Liver (tissue), 9 donors: ENCODE measurements around the gene TPRG1L. TPM values are rescaled to one million over a fixed set of nuclear protein-coding genes. Genes with fewer than 3 reads are reported as not detected.

ENCODE experiments used
- DNase-seq: peaks from one replicate; pipeline ENCODE4 v3.0.0-alpha.2; 2017; ENCODE audit warnings: low spot score
- H3K27ac ChIP-seq, 2 donors: one replicate each; pipeline ENCODE4 v1.7.0; 2013; ENCODE audit warnings: inconsistent platforms in 2 of 2, low read length in 2 of 2, control low read depth in 1 of 2, low read depth in 1 of 2, mild to moderate bottlenecking in 1 of 2
- H3K27me3 ChIP-seq, 4 donors: one replicate each; pipeline versions ENCODE4 v1.6.1 to v1.7.0; 2013; ENCODE audit warnings: low read length in 3 of 4, inconsistent platforms in 1 of 4, mild to moderate bottlenecking in 1 of 4, moderate library complexity in 1 of 4; ENCODE audit not compliant: control insufficient read depth in 4 of 4, insufficient read depth in 4 of 4
- H3K36me3 ChIP-seq, 4 donors: one replicate each; pipeline versions ENCODE4 v1.6.1 to v1.7.0; 2013; ENCODE audit warnings: low read length in 3 of 4, mild to moderate bottlenecking in 3 of 4, low read depth in 1 of 4, moderate library complexity in 1 of 4; ENCODE audit not compliant: control insufficient read depth in 4 of 4, insufficient read depth in 3 of 4
- H3K4me1 ChIP-seq, 4 donors: one replicate each; pipeline versions ENCODE4 v1.6.1 to v1.7.0; 2013; ENCODE audit warnings: low read length in 3 of 4, mild to moderate bottlenecking in 3 of 4, moderate library complexity in 1 of 4; ENCODE audit not compliant: control insufficient read depth in 4 of 4, insufficient read depth in 4 of 4
- H3K4me3 ChIP-seq, 3 donors: one replicate each; pipeline versions ENCODE4 v1.6.1 to v1.7.0; 2013; ENCODE audit warnings: low read length in 3 of 3, control low read depth in 1 of 3, low read depth in 1 of 3, mild to moderate bottlenecking in 1 of 3
- H3K9ac ChIP-seq, 2 donors: one replicate each; pipeline ENCODE4 v1.7.0; 2013; ENCODE audit warnings: low read length in 2 of 2, mild to moderate bottlenecking in 2 of 2, moderate library complexity in 2 of 2, control low read depth in 1 of 2, low read depth in 1 of 2
- H3K9me3 ChIP-seq, 4 donors: one replicate each; pipeline versions ENCODE4 v1.6.1 to v1.7.0; 2013; ENCODE audit warnings: low read length in 3 of 4; ENCODE audit not compliant: control insufficient read depth in 4 of 4
- EGR1 ChIP-seq, 2 donors: IDR thresholded peaks; 2 replicates each; pipeline ENCODE4 v1.6.1; 2016 to 2018; ENCODE audit warnings: antibody characterized with exemption in 2 of 2, low read depth in 2 of 2
- FOXA1 ChIP-seq: IDR thresholded peaks from 2 replicates; pipeline ENCODE4 v1.6.1; 2016; ENCODE audit warnings: antibody characterized with exemption
- FOXA2 ChIP-seq: IDR thresholded peaks from 2 replicates; pipeline ENCODE4 v1.6.1; 2016; ENCODE audit warnings: antibody characterized with exemption
- GABPA ChIP-seq, 2 donors: IDR thresholded peaks in 1 of 2; conservative IDR thresholded peaks in 1 of 2; 2 replicates each; pipeline ENCODE4 v1.6.1; 2016; ENCODE audit warnings: antibody characterized with exemption in 2 of 2, mild to moderate bottlenecking in 1 of 2, moderate library complexity in 1 of 2
- HNF4A ChIP-seq, 2 donors: conservative IDR thresholded peaks; 2 replicates each; pipeline ENCODE4 v1.6.1; 2016; ENCODE audit warnings: antibody characterized with exemption in 2 of 2, mild to moderate bottlenecking in 2 of 2
- HNF4G ChIP-seq: IDR thresholded peaks from 2 replicates; pipeline ENCODE4 v1.6.1; 2016; ENCODE audit warnings: antibody characterized with exemption
- JUND ChIP-seq, 2 donors: IDR thresholded peaks; 2 replicates each; pipeline ENCODE4 v1.6.1; 2016; ENCODE audit warnings: antibody characterized with exemption in 2 of 2
- NR2F2 ChIP-seq: IDR thresholded peaks from 2 replicates; pipeline ENCODE4 v1.6.1; 2016; ENCODE audit warnings: antibody characterized with exemption
- RAD21 ChIP-seq, 2 donors: IDR thresholded peaks; 2 replicates each; pipeline ENCODE4 v1.6.1; 2016; ENCODE audit warnings: antibody characterized with exemption in 2 of 2, mild to moderate bottlenecking in 2 of 2
- RXRA ChIP-seq, 2 donors: IDR thresholded peaks; 2 replicates each; pipeline ENCODE4 v1.6.1; 2017 to 2018; ENCODE audit warnings: antibody characterized with exemption in 2 of 2, mild to moderate bottlenecking in 1 of 2
- SP1 ChIP-seq: IDR thresholded peaks from 2 replicates; pipeline ENCODE4 v1.6.1; 2018; ENCODE audit warnings: antibody characterized with exemption, mild to moderate bottlenecking
- TAF1 ChIP-seq: conservative IDR thresholded peaks from 2 replicates; pipeline ENCODE4 v1.6.1; 2016; ENCODE audit warnings: antibody characterized with exemption, mild to moderate bottlenecking
- YY1 ChIP-seq: IDR thresholded peaks from 2 replicates; pipeline ENCODE4 v1.6.1; 2016; ENCODE audit warnings: antibody characterized with exemption, mild to moderate bottlenecking
- WGBS: extraction: QIAGEN DNeasy Blood & Tissue Kit; methylation state at CpG from one replicate; pipeline ENCODE4 v1.1.7; 2013; 5-methylcytosine and 5-hydroxymethylcytosine counted together
- polyA plus RNA-seq, 2 donors: library from polyadenylated mRNA; stranded (reverse) in 1 of 2; unstranded in 1 of 2; fragments of 200-250 nt in 1 of 2; fragments of >200 nt in 1 of 2; fragmentation: Nextera tagmentation in 1 of 2; extraction: Ambion mirVana in 1 of 2; gene quantifications; one replicate each; pipeline versions ENCODE4 v1.2.1 to v1.2.3, GENCODE V29; 2013 to 2015
- total RNA-seq, 2 donors: library from RNA; depleted of rRNA; stranded (reverse); fragments of >200 nt; gene quantifications; one replicate each; pipeline ENCODE4 v1.2.3, GENCODE V29; 2014
- TF ChIP-seq, protein P1 (sequence below): IDR thresholded peaks from 2 replicates; pipeline ENCODE4 v1.6.1; 2016; ENCODE audit warnings: antibody characterized with exemption, mild to moderate bottlenecking
- TF ChIP-seq, protein P2 (sequence below): IDR thresholded peaks from 2 replicates; pipeline ENCODE4 v1.6.1; 2016; ENCODE audit warnings: antibody characterized with exemption
- TF ChIP-seq, protein P3 (sequence below): IDR thresholded peaks from 2 replicates; pipeline ENCODE4 v1.6.1; 2016; ENCODE audit warnings: antibody characterized with exemption
- TF ChIP-seq, protein P4 (sequence below): fragments of 150-350 bp; IDR thresholded peaks from 2 replicates; pipeline ENCODE4 v1.5.1; 2017; ENCODE audit warnings: improper control_type of control experiment, low read depth, low read length; ENCODE audit not compliant: missing input control
- donor health status: healthy.
- donor health status: healthy.
- donor health status: healthy.
- donor health status: healthy.
- donor health status: healthy.

TPRG1L gene
- total and polyA plus RNA-seq, 4 donors: 29.3 to 51.0 (median 43.9) TPM

DNA sequence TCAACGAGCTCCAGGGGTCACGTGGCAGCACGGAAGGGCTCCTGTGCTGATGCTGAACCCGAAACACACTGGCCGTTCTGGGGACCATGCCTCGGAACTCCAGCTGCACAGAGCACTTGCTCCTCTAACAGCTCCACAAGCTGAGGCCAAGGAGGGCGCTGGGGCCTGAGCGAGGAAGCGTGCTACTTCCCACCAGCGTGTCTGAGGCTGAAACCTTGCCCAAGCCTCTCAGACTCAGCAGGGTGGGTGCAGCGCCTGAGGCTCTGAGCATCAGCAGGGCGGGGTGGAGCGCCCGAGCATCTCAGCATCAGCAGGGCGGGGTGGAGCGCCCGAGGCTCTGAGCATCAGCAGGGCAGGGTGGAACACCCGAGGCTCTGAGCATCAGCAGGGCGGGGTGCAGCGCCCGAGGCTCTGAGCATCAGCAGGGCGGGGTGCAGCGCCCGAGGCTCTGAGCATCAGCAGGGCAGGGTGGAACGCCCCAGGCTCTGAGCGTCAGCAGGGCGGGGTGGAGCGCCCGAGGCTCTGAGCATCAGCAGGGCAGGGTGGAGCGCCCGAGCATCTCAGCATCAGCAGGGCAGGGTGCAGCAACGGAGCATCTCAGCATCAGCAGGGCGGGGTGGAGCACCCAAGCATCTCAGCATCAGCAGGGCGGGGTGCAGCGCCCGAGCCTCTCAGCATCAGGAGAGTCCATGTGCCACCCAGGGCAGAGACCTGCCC, 15.5 kb downstream of the TPRG1L start:
- no peak for DNase-seq
- Histone ChIP-seq H3K9me3 (no peaks in the 10 kb centered on the region), H3K4me1 (no peaks in the 10 kb centered on the region), H3K36me3 (peaks cover 8 to 37% (median 30%) of the 10 kb centered on the region in 4 donors), H3K9ac (no peak overlapping the region), H3K27ac (no peak overlapping the region), H3K27me3 (no peaks in the 10 kb centered on the region), H3K4me3 (no peak overlapping the region)
- 93% methylated on average over 36 of the region's 36 CpGs for WGBS
- no peak for TF ChIP-seq NR2F2
- no peak for TF ChIP-seq FOXA2
- TF ChIP-seq RXRA (IDR thresholded peaks at IDR 0.05): no peak
- TF ChIP-seq FOXA1: no peak

DNA sequence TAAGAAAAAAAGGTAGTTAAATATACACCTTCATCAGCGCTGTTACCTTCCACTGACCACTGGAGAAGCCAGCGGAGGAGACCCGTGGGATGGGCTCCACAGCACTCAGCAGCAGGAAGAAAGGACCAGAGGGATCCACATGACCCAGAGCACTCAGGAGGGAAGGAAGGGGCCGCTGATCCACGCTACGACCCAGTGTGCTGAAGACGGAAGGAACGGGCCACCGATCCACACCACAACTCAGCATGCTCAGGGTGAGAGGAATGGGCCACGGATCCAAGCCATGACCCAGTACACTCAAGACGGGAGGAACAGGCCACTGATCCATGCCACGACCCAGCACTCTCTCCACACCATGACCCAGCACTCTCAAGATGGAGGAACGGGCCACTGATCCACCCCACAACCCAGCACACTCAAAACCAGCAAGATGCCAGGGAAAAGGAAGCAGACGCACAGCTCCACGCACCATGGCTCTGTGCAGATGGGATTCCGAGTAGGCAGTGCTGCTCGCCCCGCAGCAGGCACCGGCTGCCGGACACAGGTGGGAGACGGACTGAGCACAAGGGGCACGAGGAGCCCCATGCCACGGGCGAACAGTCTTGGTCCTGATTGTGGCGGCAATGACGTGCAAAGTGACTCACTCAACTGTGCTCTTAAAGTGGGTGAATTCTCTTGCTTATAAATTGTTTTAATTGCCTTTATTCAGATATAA, 16.4 kb downstream of the TPRG1L start:
- no peaks in the 10 kb centered on the region for H3K9me3 ChIP-seq
- no peak overlapping the region for H3K27ac ChIP-seq
- no peaks in the 10 kb centered on the region for H3K4me1 ChIP-seq
- TF ChIP-seq SP1 (no peak), YY1 (no peak), HNF4G (no peak), JUND (IDR thresholded peaks at IDR 0.05) (no peak), FOXA1 (no peak), RAD21 (IDR thresholded peaks at IDR 0.05) (no peak), HNF4A (conservative IDR thresholded peaks at IDR 0.05) (no peak), EGR1 (IDR thresholded peaks at IDR 0.05; ENCODE audit: low read depth in 2 of 2) (no peak), FOXA2 (no peak), TAF1 (no peak), GABPA (IDR thresholded peaks at IDR 0.05 in 1 of 2, conservative IDR thresholded peaks at IDR 0.05 in 1 of 2) (no peak), RXRA (IDR thresholded peaks at IDR 0.05) (no peak), NR2F2 (no peak)
- TF ChIP-seq, protein P1, sequence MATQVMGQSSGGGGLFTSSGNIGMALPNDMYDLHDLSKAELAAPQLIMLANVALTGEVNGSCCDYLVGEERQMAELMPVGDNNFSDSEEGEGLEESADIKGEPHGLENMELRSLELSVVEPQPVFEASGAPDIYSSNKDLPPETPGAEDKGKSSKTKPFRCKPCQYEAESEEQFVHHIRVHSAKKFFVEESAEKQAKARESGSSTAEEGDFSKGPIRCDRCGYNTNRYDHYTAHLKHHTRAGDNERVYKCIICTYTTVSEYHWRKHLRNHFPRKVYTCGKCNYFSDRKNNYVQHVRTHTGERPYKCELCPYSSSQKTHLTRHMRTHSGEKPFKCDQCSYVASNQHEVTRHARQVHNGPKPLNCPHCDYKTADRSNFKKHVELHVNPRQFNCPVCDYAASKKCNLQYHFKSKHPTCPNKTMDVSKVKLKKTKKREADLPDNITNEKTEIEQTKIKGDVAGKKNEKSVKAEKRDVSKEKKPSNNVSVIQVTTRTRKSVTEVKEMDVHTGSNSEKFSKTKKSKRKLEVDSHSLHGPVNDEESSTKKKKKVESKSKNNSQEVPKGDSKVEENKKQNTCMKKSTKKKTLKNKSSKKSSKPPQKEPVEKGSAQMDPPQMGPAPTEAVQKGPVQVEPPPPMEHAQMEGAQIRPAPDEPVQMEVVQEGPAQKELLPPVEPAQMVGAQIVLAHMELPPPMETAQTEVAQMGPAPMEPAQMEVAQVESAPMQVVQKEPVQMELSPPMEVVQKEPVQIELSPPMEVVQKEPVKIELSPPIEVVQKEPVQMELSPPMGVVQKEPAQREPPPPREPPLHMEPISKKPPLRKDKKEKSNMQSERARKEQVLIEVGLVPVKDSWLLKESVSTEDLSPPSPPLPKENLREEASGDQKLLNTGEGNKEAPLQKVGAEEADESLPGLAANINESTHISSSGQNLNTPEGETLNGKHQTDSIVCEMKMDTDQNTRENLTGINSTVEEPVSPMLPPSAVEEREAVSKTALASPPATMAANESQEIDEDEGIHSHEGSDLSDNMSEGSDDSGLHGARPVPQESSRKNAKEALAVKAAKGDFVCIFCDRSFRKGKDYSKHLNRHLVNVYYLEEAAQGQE: no peak
- TF ChIP-seq, protein P2, sequence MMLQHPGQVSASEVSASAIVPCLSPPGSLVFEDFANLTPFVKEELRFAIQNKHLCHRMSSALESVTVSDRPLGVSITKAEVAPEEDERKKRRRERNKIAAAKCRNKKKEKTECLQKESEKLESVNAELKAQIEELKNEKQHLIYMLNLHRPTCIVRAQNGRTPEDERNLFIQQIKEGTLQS: no peak
- TF ChIP-seq, protein P3, sequence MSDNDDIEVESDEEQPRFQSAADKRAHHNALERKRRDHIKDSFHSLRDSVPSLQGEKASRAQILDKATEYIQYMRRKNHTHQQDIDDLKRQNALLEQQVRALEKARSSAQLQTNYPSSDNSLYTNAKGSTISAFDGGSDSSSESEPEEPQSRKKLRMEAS: no peak
- TF ChIP-seq, protein P4, sequence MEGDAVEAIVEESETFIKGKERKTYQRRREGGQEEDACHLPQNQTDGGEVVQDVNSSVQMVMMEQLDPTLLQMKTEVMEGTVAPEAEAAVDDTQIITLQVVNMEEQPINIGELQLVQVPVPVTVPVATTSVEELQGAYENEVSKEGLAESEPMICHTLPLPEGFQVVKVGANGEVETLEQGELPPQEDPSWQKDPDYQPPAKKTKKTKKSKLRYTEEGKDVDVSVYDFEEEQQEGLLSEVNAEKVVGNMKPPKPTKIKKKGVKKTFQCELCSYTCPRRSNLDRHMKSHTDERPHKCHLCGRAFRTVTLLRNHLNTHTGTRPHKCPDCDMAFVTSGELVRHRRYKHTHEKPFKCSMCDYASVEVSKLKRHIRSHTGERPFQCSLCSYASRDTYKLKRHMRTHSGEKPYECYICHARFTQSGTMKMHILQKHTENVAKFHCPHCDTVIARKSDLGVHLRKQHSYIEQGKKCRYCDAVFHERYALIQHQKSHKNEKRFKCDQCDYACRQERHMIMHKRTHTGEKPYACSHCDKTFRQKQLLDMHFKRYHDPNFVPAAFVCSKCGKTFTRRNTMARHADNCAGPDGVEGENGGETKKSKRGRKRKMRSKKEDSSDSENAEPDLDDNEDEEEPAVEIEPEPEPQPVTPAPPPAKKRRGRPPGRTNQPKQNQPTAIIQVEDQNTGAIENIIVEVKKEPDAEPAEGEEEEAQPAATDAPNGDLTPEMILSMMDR: no peak
- WGBS: 97% methylated on average over 26 of the region's 26 CpGs
- DNase-seq: no peak
- H3K27me3 ChIP-seq: no peaks in the 10 kb centered on the region
- H3K4me3 ChIP-seq: no peak overlapping the region
- H3K9ac ChIP-seq: no peak overlapping the region
- peaks cover 9 to 37% (median 32%) of the 10 kb centered on the region in 4 donors for H3K36me3 ChIP-seq
